Activated CD4-positive, CD25-positive, alpha-beta regulatory T cell treated with anti-CD3 and anti-CD28 coated beads, Interleukin-2, amount 50 U/mL, for 72 hours (primary cell): ENCODE data around the gene COX10.
"Not testable (repeated sequence)": the region's sequence is repeated elsewhere in the genome, so short reads cannot be mapped to it uniquely, and the experiment has no call there.

ENCODE experiments used
- DNase-seq: peaks from one replicate; pipeline ENCODE4 v3.0.0; 2021

COX10 gene

GRCh38 chr17:14211246-14211645 is 141.9 kb downstream of the COX10 start:
- no peak for DNase-seq

GRCh38 chr17:14211801-14212200 is 142.5 kb downstream of the COX10 start:
- peak; percentile 62 for DNase-seq

GRCh38 chr17:14212401-14212800 is 143.1 kb downstream of the COX10 start:
- DNase-seq, result no peak

GRCh38 chr17:14214271-14214670 is 145.0 kb downstream of the COX10 start:
- no peak for DNase-seq

- DNase-seq, result no peak
Observed at GRCh38 chr17:14222611-14223010, 153.3 kb downstream of the COX10 start.

GRCh38 chr17:14225254-14225980 is 156.1 kb downstream of the COX10 start:
- DNase-seq, result no peak

- no peak for DNase-seq
Observed at GRCh38 chr17:14227052-14227451, 157.7 kb downstream of the COX10 start.

GRCh38 chr17:14228903-14229302 is 159.6 kb downstream of the COX10 start:
- no peak for DNase-seq

- not testable (repeated sequence) for DNase-seq
Observed at GRCh38 chr17:14231187-14231586, 161.9 kb downstream of the COX10 start.

GRCh38 chr17:14235047-14235446 is 165.7 kb downstream of the COX10 start:
- not testable (repeated sequence) for DNase-seq

- DNase-seq, result not testable (repeated sequence)
Observed at GRCh38 chr17:14236032-14236431, 166.7 kb downstream of the COX10 start.

- not testable (repeated sequence) for DNase-seq
Observed at GRCh38 chr17:14236762-14237161, 167.5 kb downstream of the COX10 start, which contains the start of gene CDRT15. Gene CDRT15 (minus strand): TSS chr17:14236862. CDS start chr17:14236833, 29 bp downstream.

GRCh38 chr17:14239271-14239670 is 170.0 kb downstream of the COX10 start:
- DNase-seq, result not testable (repeated sequence)

- DNase-seq, result no peak
Observed at GRCh38 chr17:14245002-14245401, 175.7 kb downstream of the COX10 start.

GRCh38 chr17:14245629-14246028 is 176.3 kb downstream of the COX10 start:
- no peak for DNase-seq
